Nephron (organoid): ENCODE measurements around the gene ARHGAP23.

Source experiments
- H3K27ac Mint-ChIP-seq, 3 experiments: 2 replicates each; pipeline ENCODE4 v1.8.0; 2020; ENCODE audit warnings: mixed read lengths in 3 of 3, mild to moderate bottlenecking in 2 of 3, moderate library complexity in 1 of 3
- H3K27me3 Mint-ChIP-seq: 2 replicates; pipeline ENCODE4 v1.8.0; 2021; ENCODE audit warnings: low read depth, mild to moderate bottlenecking, moderate library complexity, mixed read lengths
- H3K36me3 Mint-ChIP-seq: 2 replicates; pipeline ENCODE4 v1.8.0; 2020; ENCODE audit warnings: low read depth, mixed read lengths
- H3K4me1 Mint-ChIP-seq: 2 replicates; pipeline ENCODE4 v1.8.0; 2020; ENCODE audit warnings: mixed read lengths
- H3K4me3 Mint-ChIP-seq, 3 experiments: 2 replicates each; pipeline ENCODE4 v1.8.0; 2020; ENCODE audit warnings: mild to moderate bottlenecking in 3 of 3, mixed read lengths in 3 of 3, moderate library complexity in 2 of 3
- H3K9me3 Mint-ChIP-seq: 2 replicates; pipeline ENCODE4 v1.8.0; 2020; ENCODE audit warnings: mixed read lengths
- CTCF ChIP-seq, 3 experiments: fragments of 200-600 bp; sonication (generic); IDR thresholded peaks; one replicate each; pipeline ENCODE4 v1.5.0; 2021; ENCODE audit warnings: antibody characterized with exemption in 3 of 3; ENCODE audit not compliant: unreplicated experiment in 3 of 3

ARHGAP23 gene

GRCh38 chr17:38458521-38458920, 30.3 kb downstream of the ARHGAP23 start:
- Mint-ChIP-seq H3K27me3 (peaks cover 17% of the 10 kb centered on the region), H3K36me3 (peaks cover 6% of the 10 kb centered on the region), H3K4me3 (no peak overlapping the region), H3K27ac (no peak overlapping the region), H3K9me3 (no peaks in the 10 kb centered on the region), H3K4me1 (peaks cover 46% of the 10 kb centered on the region)
- no peak for TF ChIP-seq CTCF (IDR thresholded peaks at IDR 0.05; ENCODE audit: unreplicated experiment in 3 of 3)

GRCh38 chr17:38459567-38459966, 31.3 kb downstream of the ARHGAP23 start:
- Mint-ChIP-seq H3K9me3 (no peaks in the 10 kb centered on the region), H3K36me3 (peaks cover 13% of the 10 kb centered on the region), H3K4me1 (peaks cover 54% of the 10 kb centered on the region), H3K27ac (peak overlapping the region in 1 of 3 experiments; percentile 18), H3K4me3 (no peak overlapping the region), H3K27me3 (peaks cover 11% of the 10 kb centered on the region)
- no peak for TF ChIP-seq CTCF (IDR thresholded peaks at IDR 0.05; ENCODE audit: unreplicated experiment in 3 of 3)

- H3K9me3 Mint-ChIP-seq = no peaks in the 10 kb centered on the region
- peaks cover 10% of the 10 kb centered on the region for H3K27me3 Mint-ChIP-seq
- peak overlapping the region in 2 of 3 experiments; percentile 12 to 19 for H3K4me3 Mint-ChIP-seq
- peak overlapping the region; percentile 25 to 48 (median 27) for H3K27ac Mint-ChIP-seq
- H3K4me1 Mint-ChIP-seq = peaks cover 52% of the 10 kb centered on the region
- peaks cover 16% of the 10 kb centered on the region for H3K36me3 Mint-ChIP-seq
- TF ChIP-seq CTCF (IDR thresholded peaks at IDR 0.05; ENCODE audit: unreplicated experiment in 3 of 3) = no peak
Observed at GRCh38 chr17:38460082-38460715, 31.9 kb downstream of the ARHGAP23 start.

- H3K27ac Mint-ChIP-seq = peak overlapping the region in 2 of 3 experiments; percentile 29 to 56
- no peak overlapping the region for H3K4me3 Mint-ChIP-seq
- peaks cover 55% of the 10 kb centered on the region for H3K4me1 Mint-ChIP-seq
- no peak for TF ChIP-seq CTCF (IDR thresholded peaks at IDR 0.05; ENCODE audit: unreplicated experiment in 3 of 3)
- peaks cover 18% of the 10 kb centered on the region for H3K36me3 Mint-ChIP-seq
- H3K27me3 Mint-ChIP-seq = peaks cover 8% of the 10 kb centered on the region
- H3K9me3 Mint-ChIP-seq = no peaks in the 10 kb centered on the region
Observed at GRCh38 chr17:38460716-38461630, 32.7 kb downstream of the ARHGAP23 start.

DNA sequence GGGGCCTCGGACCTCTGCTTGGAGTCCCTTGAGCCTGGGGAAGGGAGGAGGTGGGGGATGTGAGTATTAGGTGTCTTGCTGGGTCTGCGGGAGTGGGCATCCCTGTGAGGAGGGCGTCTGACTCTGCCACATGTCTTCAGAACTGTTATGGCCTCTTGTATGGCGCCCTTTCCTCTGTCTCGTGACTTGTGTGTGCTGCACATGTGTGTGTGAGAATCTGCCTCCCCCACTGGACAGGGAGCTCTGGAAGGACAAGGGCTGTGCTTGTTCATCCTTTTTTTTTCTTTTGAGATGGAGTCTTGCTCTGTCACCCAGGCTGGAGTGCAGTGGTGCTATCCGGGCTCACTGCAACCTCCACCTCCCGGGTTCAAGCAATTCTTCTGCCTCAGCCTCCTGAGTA, 33.4 kb downstream of the ARHGAP23 start:
- Mint-ChIP-seq H3K9me3 (no peaks in the 10 kb centered on the region), H3K27me3 (peaks cover 4% of the 10 kb centered on the region), H3K4me3 (no peak overlapping the region), H3K27ac (peak overlapping the region in 2 of 3 experiments; percentile 29 to 51), H3K36me3 (peaks cover 18% of the 10 kb centered on the region), H3K4me1 (peaks cover 49% of the 10 kb centered on the region)
- TF ChIP-seq CTCF (IDR thresholded peaks at IDR 0.05; ENCODE audit: unreplicated experiment in 3 of 3) = no peak
